Measurements from ENCODE around the gene CD68.
A peak's percentile ranks its signal among the peaks of the same experiment; 100 is the strongest.

The CD68 gene

GRCh38 chr17:7576432-7576937 lies 3.0 kb upstream of the CD68 start:
- no peak overlapping the region for H3K9ac ChIP-seq (ENCODE audit: low read length)
- peaks cover 14% of the 10 kb centered on the region for H3K79me2 ChIP-seq (ENCODE audit: control insufficient read depth, insufficient read depth, low read length, poor library complexity)
- H3K4ac ChIP-seq (ENCODE audit: low read depth, low read length): no peak overlapping the region
- peaks cover 39 to 59% of the 10 kb centered on the region in 2 experiments for H3K36me3 ChIP-seq (ENCODE audit: control insufficient read depth in 1 of 2, insufficient read depth in 2 of 2, low read length in 2 of 2)
- no peak overlapping the region for H2BK120ac ChIP-seq (ENCODE audit: insufficient read depth, low read length, poor library complexity)
- H3K14ac ChIP-seq (ENCODE audit: low read length): no peak overlapping the region
- H3K27ac ChIP-seq (ENCODE audit: low read depth, low read length): no peak overlapping the region
- WGBS (ENCODE audit: extremely low coverage, insufficient coverage, insufficient read length): no CpG with 5 or more reads among the region's 14 CpGs
- no peak overlapping the region for H3K23ac ChIP-seq (ENCODE audit: low read length)
- peaks cover 2 to 15% of the 10 kb centered on the region in 2 experiments for H3K4me1 ChIP-seq (ENCODE audit: control insufficient read depth in 1 of 2, insufficient read depth in 2 of 2, low read length in 2 of 2)
- no peak overlapping the region for H2BK12ac ChIP-seq (ENCODE audit: low read length)
- no peak overlapping the region for H3K4me2 ChIP-seq (ENCODE audit: low read length)
- no peaks in the 10 kb centered on the region for H3K27me3 ChIP-seq (ENCODE audit: insufficient read depth, low read length)
- H3K79me1 ChIP-seq (ENCODE audit: low read length): peaks cover 12% of the 10 kb centered on the region
- peaks cover 4% of the 10 kb centered on the region for H3K9me3 ChIP-seq (ENCODE audit: insufficient read depth, low read depth, low read length)
- H4K91ac ChIP-seq (ENCODE audit: low read depth, low read length): no peak overlapping the region
- H4K8ac ChIP-seq (ENCODE audit: low read depth, low read length): no peak overlapping the region
- H2BK5ac ChIP-seq (ENCODE audit: low read depth, low read length, poor library complexity): no peak overlapping the region
- no peak overlapping the region for H3K4me3 ChIP-seq (ENCODE audit: low read depth, low read length)
- H4K12ac ChIP-seq (ENCODE audit: low read depth, low read length): no peak overlapping the region
- H2AK5ac ChIP-seq (ENCODE audit: low read length): no peak overlapping the region
- DNase-seq: no peak
- no peak overlapping the region for H2AFZ ChIP-seq (ENCODE audit: insufficient read depth, low read length, poor library complexity)
- H3K18ac ChIP-seq (ENCODE audit: low read length): no peak overlapping the region

GRCh38 chr17:7577327-7578199 lies 1.9 kb upstream of the CD68 start:
- no peak overlapping the region for H4K91ac ChIP-seq (ENCODE audit: low read depth, low read length)
- peaks cover 14% of the 10 kb centered on the region for H3K79me2 ChIP-seq (ENCODE audit: control insufficient read depth, insufficient read depth, low read length, poor library complexity)
- H3K9ac ChIP-seq (ENCODE audit: low read length): no peak overlapping the region
- no peak overlapping the region for H3K4ac ChIP-seq (ENCODE audit: low read depth, low read length)
- H3K4me2 ChIP-seq (ENCODE audit: low read length): no peak overlapping the region
- H3K36me3 ChIP-seq (ENCODE audit: control insufficient read depth in 1 of 2, insufficient read depth in 2 of 2, low read length in 2 of 2): peaks cover 39 to 59% of the 10 kb centered on the region in 2 experiments
- no peak overlapping the region for H2AFZ ChIP-seq (ENCODE audit: insufficient read depth, low read length, poor library complexity)
- H3K23ac ChIP-seq (ENCODE audit: low read length): no peak overlapping the region
- peaks cover 2 to 11% of the 10 kb centered on the region in 2 experiments for H3K4me1 ChIP-seq (ENCODE audit: control insufficient read depth in 1 of 2, insufficient read depth in 2 of 2, low read length in 2 of 2)
- no peaks in the 10 kb centered on the region for H3K27me3 ChIP-seq (ENCODE audit: insufficient read depth, low read length)
- no peak overlapping the region for H3K27ac ChIP-seq (ENCODE audit: low read depth, low read length)
- H3K79me1 ChIP-seq (ENCODE audit: low read length): peaks cover 8% of the 10 kb centered on the region
- WGBS (ENCODE audit: extremely low coverage, insufficient coverage, insufficient read length): no CpG with 5 or more reads among the region's 17 CpGs
- H3K4me3 ChIP-seq (ENCODE audit: low read depth, low read length): no peak overlapping the region
- no peak overlapping the region for H2BK5ac ChIP-seq (ENCODE audit: low read depth, low read length, poor library complexity)
- no peak overlapping the region for H2BK120ac ChIP-seq (ENCODE audit: insufficient read depth, low read length, poor library complexity)
- H2AK5ac ChIP-seq (ENCODE audit: low read length): no peak overlapping the region
- no peak for DNase-seq
- H3K9me3 ChIP-seq (ENCODE audit: insufficient read depth, low read depth, low read length): peaks cover 4% of the 10 kb centered on the region
- H4K8ac ChIP-seq (ENCODE audit: low read depth, low read length): no peak overlapping the region
- H3K18ac ChIP-seq (ENCODE audit: low read length): no peak overlapping the region
- no peak overlapping the region for H3K14ac ChIP-seq (ENCODE audit: low read length)
- no peak overlapping the region for H4K12ac ChIP-seq (ENCODE audit: low read depth, low read length)
- no peak overlapping the region for H2BK12ac ChIP-seq (ENCODE audit: low read length)

GRCh38 chr17:7579834-7580603 lies 581 bp downstream of the CD68 start:
- H3K9ac ChIP-seq (ENCODE audit: low read length): no peak overlapping the region

More at GRCh38 chr17:7579834-7580603, 581 bp downstream of the CD68 start:
- Histone ChIP-seq H3K27ac (ENCODE audit: low read depth, low read length) (peak overlapping the region; percentile 4), H3K36me3 (ENCODE audit: control insufficient read depth in 1 of 2, insufficient read depth in 2 of 2, low read length in 2 of 2) (peaks cover 29 to 46% of the 10 kb centered on the region in 2 experiments), H3K4ac (ENCODE audit: low read depth, low read length) (no peak overlapping the region), H3K14ac (ENCODE audit: low read length) (no peak overlapping the region), H4K91ac (ENCODE audit: low read depth, low read length) (no peak overlapping the region), H2BK5ac (ENCODE audit: low read depth, low read length, poor library complexity) (no peak overlapping the region), H3K23ac (ENCODE audit: low read length) (no peak overlapping the region), H3K9me3 (ENCODE audit: insufficient read depth, low read depth, low read length) (peaks cover 2% of the 10 kb centered on the region), H3K4me1 (ENCODE audit: control insufficient read depth in 1 of 2, insufficient read depth in 2 of 2, low read length in 2 of 2) (peaks cover 11 to 13% of the 10 kb centered on the region in 2 experiments), H3K18ac (ENCODE audit: low read length) (no peak overlapping the region), H2BK120ac (ENCODE audit: insufficient read depth, low read length, poor library complexity) (no peak overlapping the region), H3K27me3 (ENCODE audit: insufficient read depth, low read length) (no peaks in the 10 kb centered on the region), H2AK5ac (ENCODE audit: low read length) (no peak overlapping the region), H4K8ac (ENCODE audit: low read depth, low read length) (peak overlapping the region; percentile 15), H3K79me1 (ENCODE audit: low read length) (peaks cover 16% of the 10 kb centered on the region), H2BK12ac (ENCODE audit: low read length) (no peak overlapping the region), H3K4me2 (ENCODE audit: low read length) (no peak overlapping the region), H3K79me2 (ENCODE audit: control insufficient read depth, insufficient read depth, low read length, poor library complexity) (peaks cover 8% of the 10 kb centered on the region), H4K12ac (ENCODE audit: low read depth, low read length) (peak overlapping the region; percentile 9), H2AFZ (ENCODE audit: insufficient read depth, low read length, poor library complexity) (no peak overlapping the region), H3K4me3 (ENCODE audit: low read depth, low read length) (no peak overlapping the region)
- WGBS (ENCODE audit: extremely low coverage, insufficient coverage, insufficient read length): no CpG with 5 or more reads among the region's 12 CpGs
- DNase-seq: peak in 1 of 2 donors; percentile 30
